GM18526 (cell line): ENCODE data around the gene SMAD6.
A peak's percentile ranks its signal among the peaks of the same experiment; 100 is the strongest.

Experiments
- POLR2A ChIP-seq: IDR thresholded peaks from 3 replicates; pipeline ENCODE4 v1.6.1; 2011; ENCODE audit not compliant: insufficient read length; ENCODE audit errors: extremely low read depth

SMAD6 gene

GRCh38 chr15:66691727-66692126 is 10.3 kb upstream of the SMAD6 start:
- TF ChIP-seq POLR2A, result no peak

GRCh38 chr15:66692391-66692790 is 9.6 kb upstream of the SMAD6 start:
- TF ChIP-seq POLR2A, result no peak

DNA sequence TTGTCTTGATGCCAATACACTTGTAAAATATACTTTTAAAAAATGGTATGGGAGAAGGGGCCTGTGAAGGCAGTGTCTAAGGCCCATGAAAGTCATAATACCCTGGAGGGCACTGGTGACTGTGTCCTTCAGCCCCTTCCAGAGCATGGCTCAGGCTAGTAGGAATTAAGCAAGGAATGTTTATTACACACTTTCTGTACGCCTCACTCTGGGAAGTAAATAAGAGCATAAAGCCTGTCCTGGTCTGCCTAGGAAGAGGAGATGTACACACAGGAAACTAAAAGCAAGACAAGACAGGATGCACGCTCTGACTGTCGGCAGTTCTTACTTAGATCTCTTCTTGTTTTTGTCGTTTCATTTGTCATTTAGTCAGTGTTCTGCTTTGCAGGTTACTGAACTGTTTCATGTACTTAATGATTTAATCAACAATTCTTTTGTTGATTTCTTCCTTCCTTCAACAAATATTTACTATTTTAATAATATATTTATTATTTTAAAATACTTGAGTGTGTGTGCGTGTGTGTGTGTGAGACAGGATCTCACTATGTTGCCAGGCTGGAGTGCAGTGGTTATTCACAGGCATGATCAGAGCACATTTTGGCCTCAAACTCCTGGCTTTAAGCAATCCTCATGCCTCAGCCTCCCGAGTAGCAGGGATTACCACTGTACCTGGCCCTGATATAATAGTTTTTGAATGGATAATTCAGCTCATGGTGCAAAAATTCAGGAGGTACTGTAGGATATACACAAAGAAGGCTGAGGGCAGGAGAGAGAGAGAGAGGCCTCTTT is 9.0 kb upstream of the SMAD6 start:
- TF ChIP-seq POLR2A, result no peak

- no peak for TF ChIP-seq POLR2A
Measured at GRCh38 chr15:66696770-66697169, 5.3 kb upstream of the SMAD6 start.

DNA sequence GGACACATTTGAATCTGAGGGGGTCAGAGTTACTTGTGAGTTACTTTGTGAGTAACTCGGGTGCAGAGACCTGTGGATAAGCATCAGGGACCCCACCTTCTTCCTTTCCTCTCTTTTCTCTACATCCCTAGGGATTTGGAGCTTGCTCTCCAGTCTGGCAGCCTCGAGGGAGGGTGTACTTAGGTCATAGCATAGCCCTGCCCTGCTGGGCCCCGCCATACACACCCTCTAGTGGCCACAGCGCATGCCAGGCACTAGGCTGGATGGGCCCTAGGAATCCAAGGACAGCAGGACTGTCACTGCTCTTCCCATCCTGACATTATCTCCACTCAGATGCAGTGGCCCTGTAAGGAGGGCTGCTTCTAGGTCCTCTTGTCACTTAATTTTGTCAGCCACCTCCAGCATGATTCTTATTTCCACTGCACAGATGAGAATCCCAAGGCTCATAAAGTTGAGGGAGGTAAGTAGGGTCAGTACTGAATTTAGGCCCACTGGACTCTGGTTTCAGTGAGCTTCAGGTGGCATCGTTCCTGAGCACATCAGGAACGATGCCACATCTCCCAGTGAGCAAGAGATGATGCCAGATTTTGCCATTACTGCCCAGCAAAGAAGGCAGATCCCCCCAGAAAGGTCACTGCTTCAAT is 3.6 kb upstream of the SMAD6 start:
- TF ChIP-seq POLR2A, result no peak

DNA sequence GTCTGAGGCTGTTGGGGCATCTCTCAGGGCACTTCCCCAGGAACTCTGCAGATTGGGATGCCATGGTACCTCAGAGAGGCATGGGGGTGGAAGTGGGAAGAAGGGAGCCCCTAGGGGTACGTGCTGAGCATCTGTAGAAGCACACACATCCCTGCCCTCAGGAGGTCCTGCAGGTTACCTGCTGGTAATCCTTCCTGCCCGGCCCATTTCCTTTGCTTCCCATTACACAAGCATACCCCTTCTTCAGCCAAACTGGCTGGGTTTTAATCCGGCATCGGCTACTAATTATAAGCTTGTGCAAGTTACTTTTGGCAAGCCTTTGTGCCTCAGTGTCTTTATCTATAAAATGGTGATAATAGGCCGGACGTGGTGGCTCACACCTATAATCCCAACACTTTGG is 3.1 kb upstream of the SMAD6 start:
- no peak for TF ChIP-seq POLR2A

DNA sequence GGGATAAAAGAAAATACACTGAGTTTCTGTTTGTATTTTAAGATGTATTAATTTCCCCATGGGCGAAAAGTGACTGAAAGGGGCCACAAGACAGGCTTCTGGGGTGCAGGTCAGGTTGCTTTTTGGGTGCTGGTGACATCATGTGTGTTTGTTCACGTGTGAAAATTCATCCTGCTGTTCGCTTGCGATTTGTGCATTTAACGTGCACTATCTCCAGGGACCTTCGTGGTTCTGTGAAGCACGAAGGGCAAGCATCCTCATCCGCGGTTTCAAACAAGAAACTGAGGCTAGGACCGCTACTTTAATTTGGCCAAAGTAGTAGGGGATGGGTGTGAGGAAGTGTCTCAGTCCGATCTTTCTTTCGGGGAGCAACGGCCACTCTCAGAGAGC is 1.6 kb upstream of the SMAD6 start:
- no peak for TF ChIP-seq POLR2A

GRCh38 chr15:66700802-66701421 is 1.1 kb upstream of the SMAD6 start:
- TF ChIP-seq POLR2A, result peak; percentile 44

- no peak for TF ChIP-seq POLR2A
Measured at GRCh38 chr15:66701422-66702034, 508 bp upstream of the SMAD6 start.

DNA sequence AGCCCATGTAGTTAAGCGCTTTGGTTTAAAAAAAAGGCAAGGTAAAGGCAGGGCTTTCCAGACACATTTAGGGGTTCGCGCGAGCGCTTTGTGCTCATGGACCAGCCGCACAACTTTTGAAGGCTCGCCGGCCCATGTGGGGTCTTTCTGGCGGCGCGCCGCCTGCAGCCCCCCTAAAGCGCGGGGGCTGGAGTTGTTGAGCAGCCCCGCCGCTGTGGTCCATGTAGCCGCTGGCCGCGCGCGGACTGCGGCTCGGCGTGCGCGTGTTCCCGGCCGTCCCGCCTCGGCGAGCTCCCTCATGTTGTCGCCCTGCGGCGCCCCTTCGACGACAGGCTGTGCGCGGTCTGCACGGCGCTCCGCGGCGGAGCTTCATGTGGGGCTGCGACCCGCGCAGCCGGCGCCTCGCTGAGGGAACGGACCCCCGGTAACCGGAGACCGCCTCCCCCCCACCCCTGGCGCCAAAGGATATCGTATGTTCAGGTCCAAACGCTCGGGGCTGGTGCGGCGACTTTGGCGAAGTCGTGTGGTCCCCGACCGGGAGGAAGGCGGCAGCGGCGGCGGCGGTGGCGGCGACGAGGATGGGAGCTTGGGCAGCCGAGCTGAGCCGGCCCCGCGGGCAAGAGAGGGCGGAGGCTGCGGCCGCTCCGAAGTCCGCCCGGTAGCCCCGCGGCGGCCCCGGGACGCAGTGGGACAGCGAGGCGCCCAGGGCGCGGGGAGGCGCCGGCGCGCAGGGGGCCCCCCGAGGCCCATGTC is 927 bp downstream of the SMAD6 start:
- no peak for TF ChIP-seq POLR2A

DNA sequence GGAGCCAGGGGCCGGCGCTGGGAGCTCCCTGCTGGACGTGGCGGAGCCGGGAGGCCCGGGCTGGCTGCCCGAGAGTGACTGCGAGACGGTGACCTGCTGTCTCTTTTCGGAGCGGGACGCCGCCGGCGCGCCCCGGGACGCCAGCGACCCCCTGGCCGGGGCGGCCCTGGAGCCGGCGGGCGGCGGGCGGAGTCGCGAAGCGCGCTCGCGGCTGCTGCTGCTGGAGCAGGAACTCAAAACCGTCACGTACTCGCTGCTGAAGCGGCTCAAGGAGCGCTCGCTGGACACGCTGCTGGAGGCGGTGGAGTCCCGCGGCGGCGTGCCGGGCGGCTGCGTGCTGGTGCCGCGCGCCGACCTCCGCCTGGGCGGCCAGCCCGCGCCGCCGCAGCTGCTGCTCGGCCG is 1.5 kb downstream of the SMAD6 start:
- TF ChIP-seq POLR2A, result no peak

DNA sequence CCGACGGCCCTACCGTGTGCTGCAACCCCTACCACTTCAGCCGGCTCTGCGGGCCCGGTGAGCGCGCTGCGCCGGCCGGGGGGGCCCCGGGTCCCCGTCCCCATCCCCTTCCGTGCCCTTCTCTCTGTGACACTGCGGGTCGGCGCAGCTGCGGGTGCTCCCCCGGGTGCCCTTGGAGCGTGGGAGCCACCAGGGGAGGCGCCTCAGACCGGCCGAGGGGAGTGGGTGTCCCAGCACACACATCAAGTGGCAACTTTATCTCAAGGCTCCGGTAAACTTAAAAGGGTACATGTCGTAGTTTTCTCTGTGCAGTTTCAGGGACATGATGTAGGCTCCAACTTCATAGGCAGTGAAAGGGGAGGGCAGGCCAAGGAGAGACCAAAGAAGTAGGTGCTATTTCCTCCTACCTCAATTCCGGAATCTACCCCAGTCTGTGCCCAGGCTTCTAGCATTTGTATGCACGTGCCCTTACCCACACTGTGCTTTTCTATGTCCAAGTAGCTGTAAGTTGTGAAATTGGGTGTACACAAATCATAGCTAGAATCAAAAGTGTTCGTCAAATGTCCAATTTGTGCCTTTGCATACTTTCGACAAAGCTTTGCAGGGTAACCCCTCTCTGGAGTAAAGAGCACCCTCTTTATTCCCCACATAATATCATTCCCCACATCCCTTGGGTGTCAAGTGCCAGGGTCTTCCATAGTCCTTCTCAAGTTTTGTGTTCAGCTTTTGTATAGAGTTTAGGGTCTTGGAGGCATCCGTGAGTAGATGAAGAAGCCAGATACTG is 2.2 kb downstream of the SMAD6 start:
- no peak for TF ChIP-seq POLR2A

- no peak for TF ChIP-seq POLR2A
Measured at GRCh38 chr15:66704803-66705153, 2.7 kb downstream of the SMAD6 start.

DNA sequence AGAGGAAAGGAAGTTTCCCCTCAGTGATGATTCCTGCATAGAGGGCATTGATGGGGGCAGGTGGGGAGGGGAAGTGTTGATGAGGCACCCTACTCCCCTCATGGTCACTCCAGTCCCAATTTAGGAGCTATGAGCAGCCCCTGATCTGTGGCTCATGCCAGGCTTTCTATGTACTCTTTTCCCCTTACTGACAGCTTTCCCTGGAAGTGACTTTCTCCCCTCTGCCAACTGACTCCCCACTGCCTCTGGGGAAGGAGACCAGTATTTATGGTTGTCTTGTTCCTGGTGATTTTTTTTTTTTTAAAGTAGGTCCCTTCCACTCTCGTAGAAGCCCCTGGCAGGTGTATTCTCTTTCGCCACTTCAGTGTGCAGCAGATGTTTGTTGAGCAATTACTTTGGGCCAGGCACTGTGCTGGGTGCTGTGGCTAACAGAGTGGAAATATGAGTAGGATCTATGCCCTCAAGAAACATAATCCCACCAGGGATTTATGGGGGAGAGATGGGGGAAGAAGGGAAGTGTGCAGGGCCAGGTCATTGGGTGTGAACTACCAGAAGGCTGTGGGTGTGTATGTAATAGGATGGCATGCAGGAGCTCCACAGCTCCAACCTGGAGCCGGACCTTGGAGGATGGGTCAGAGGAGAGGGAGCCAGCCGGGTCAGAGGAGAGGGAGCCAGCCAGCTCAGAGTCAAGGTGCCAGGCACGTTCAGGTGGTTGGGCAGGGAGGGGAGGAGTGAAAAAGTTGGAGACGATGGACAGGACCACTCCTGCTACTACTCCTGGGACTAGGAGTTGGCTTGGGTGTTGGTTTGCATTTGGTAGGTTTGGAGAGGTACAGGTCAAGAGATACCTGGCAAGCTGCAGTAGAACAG is 3.5 kb downstream of the SMAD6 start:
- TF ChIP-seq POLR2A, result no peak
